ENCODE data around the gene DGKQ. TPM values are rescaled to one million over a fixed set of nuclear protein-coding genes. Genes with fewer than 3 reads are reported as not detected.

The DGKQ gene
- total and polyA plus RNA-seq, 2 of the 13 experiments (the other 11 are each of a cell fraction or from before 2014, with no cell fraction given), result 4.5 to 7.2 TPM

DNA sequence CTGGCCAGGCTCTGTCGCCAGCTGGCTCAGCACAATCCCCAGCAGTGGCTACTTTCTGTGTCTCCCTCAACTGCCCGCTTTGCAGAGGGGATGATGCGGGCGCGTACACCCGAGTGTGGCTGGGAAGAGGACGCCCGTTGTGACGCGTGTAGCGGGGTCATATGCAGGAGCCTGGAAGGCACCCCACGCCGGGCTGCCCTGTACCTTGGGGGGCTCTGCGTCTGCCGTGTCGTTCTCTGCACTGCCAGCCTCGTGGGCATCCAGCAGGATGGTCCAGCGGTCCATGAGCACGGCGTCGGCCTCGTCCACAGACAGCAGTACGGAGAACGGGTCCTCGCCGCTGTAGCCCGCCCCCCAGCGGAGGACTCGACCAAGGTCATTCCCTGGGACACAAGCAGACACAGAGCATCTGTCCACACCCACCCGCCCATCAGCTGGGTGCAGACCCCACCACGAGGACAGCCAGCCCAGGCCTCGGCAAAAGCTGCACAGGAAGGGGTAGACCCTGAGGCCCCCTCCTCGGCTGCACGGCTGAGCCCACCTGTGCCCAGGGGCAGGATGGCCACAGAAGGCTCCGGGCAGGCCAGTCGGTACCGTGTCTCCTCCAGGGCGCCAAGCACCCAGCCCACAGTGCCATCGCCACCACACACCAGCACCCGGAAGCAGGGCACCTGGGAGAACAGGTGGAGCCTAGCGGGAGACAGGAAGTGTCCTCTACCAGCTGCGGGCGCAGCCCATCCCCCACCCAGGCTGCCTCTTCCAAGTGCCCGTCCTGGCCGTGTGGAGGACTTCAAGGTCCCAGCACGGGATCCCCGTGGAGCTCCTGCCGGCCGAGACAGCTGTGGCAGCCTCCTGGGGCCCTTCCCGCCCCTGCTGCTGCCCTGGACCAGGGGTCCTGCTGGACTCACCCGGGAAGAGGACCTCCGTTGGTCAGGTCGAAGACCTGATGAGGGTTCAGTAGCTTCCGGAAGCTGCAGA is 10.8 kb downstream of the DGKQ start:
- no peaks in the 10 kb centered on the region for H3K27me3 ChIP-seq (ENCODE audit: control insufficient read depth in 1 of 2, insufficient read depth in 2 of 2, low read length in 2 of 2)
- no peak overlapping the region for H3K27ac ChIP-seq (ENCODE audit: extremely low read length, insufficient read depth, low read length)
- no peak for TF ChIP-seq BCL6 (CRISPR knock-in tag; IDR thresholded peaks at IDR 0.05)
- no peak for TF ChIP-seq KLF11 (CRISPR knock-in tag; IDR thresholded peaks at IDR 0.05)
- no peak for TF ChIP-seq NONO (IDR thresholded peaks at IDR 0.05)
- no peak for TF ChIP-seq NONO (CRISPR knock-in tag; conservative IDR thresholded peaks at IDR 0.05)
- TF ChIP-seq NCOA2 (CRISPR knock-in tag; IDR thresholded peaks at IDR 0.05), result no peak
- no peak for TF ChIP-seq SNRNP70 (IDR thresholded peaks at IDR 0.05; ENCODE audit: low read depth, low read length)
- H3K36me3 ChIP-seq (replicated peaks in 1 of 2; ENCODE audit: control insufficient read depth in 1 of 2, insufficient read depth in 2 of 2, low read length in 2 of 2), result 0 out of 5 replicates have a peak, but pooled peaks cover 0 to 1% of the 10 kb centered on the region in 2 experiments
- intact Hi-C loops (cut with micrococcal nuclease; ENCODE audit: unreplicated experiment) (no loop called here), in situ Hi-C loops (cut with HindIII; ENCODE audit: extremely low pct_ligation_motif_present, low pct_unique_long_range_greater_than_20kb) (no loop called here)
- no peak overlapping the region for H3K4me3 ChIP-seq (replicated peaks in 1 of 3; ENCODE audit: insufficient read depth in 1 of 3, low read depth in 2 of 3, low read length in 3 of 3)
- 90% methylated on average over 2 of the region's 54 CpGs for WGBS (ENCODE audit: low lambda C conversion rate)
- H3K79me2 ChIP-seq (ENCODE audit: insufficient read depth, low read length), result no peaks in the 10 kb centered on the region
- FAIRE-seq, result no peak
- H2AFZ ChIP-seq (ENCODE audit: low read length), result no peak overlapping the region
- no peak for DNase-seq (ENCODE audit: low spot score)
- no peak for ATAC-seq
- no peak overlapping the region for H3K9ac ChIP-seq (ENCODE audit: insufficient read depth, low read depth, low read length)
- no peaks in the 10 kb centered on the region for H4K20me1 ChIP-seq (ENCODE audit: insufficient read depth, low read length)
- no peaks in the 10 kb centered on the region for H3K9me3 ChIP-seq (ENCODE audit: low read length)
- H3K4me1 ChIP-seq (ENCODE audit: insufficient read depth, low read length), result no peaks in the 10 kb centered on the region
- no peak overlapping the region for H3K4me2 ChIP-seq (ENCODE audit: low read depth, low read length)
- ChIA-PET POLR2A (interaction anchor here (1.1 kb wide), 1 partner anchor 24 kb away, joined by 3 read pairs; the partner anchor contains the start of gene IDUA), CTCF (ENCODE audit: low intra/inter-chr PET ratio, low total read pairs) (no interaction called here)
- BruUV-seq (replicated peaks), result no TSS peak
